Peyer's patch (tissue), 4 donors: ENCODE data around the gene ARHGAP26.

ENCODE experiments used
- POLR2A ChIP-seq, 2 donors: fragments of 450-650 bp; IDR thresholded peaks; one replicate each; pipeline ENCODE4 v1.5.1; 2017; ENCODE audit warnings: antibody characterized with exemption in 2 of 2, mild to moderate bottlenecking in 2 of 2, moderate library complexity in 2 of 2
- TF ChIP-seq, protein P1 (sequence below), 6 experiments: fragments of 450-650 bp in 4 of 6; fragments of 200-600 bp in 2 of 6; sonication (generic) in 1 of 6; IDR thresholded peaks; one replicate each; pipeline ENCODE4 v1.5.1; 2017 to 2019; ENCODE audit warnings: antibody characterized with exemption in 6 of 6, mild to moderate bottlenecking in 3 of 6, moderate library complexity in 1 of 6

- no peak for TF ChIP-seq POLR2A (IDR thresholded peaks at IDR 0.05)
- TF ChIP-seq, protein P1, sequence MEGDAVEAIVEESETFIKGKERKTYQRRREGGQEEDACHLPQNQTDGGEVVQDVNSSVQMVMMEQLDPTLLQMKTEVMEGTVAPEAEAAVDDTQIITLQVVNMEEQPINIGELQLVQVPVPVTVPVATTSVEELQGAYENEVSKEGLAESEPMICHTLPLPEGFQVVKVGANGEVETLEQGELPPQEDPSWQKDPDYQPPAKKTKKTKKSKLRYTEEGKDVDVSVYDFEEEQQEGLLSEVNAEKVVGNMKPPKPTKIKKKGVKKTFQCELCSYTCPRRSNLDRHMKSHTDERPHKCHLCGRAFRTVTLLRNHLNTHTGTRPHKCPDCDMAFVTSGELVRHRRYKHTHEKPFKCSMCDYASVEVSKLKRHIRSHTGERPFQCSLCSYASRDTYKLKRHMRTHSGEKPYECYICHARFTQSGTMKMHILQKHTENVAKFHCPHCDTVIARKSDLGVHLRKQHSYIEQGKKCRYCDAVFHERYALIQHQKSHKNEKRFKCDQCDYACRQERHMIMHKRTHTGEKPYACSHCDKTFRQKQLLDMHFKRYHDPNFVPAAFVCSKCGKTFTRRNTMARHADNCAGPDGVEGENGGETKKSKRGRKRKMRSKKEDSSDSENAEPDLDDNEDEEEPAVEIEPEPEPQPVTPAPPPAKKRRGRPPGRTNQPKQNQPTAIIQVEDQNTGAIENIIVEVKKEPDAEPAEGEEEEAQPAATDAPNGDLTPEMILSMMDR (IDR thresholded peaks at IDR 0.05): no peak
Measured at GRCh38 chr5:143199161-143199560, 429.0 kb downstream of the ARHGAP26 start.
